ENCODE data around the gene DDX17.

The DDX17 gene

DNA sequence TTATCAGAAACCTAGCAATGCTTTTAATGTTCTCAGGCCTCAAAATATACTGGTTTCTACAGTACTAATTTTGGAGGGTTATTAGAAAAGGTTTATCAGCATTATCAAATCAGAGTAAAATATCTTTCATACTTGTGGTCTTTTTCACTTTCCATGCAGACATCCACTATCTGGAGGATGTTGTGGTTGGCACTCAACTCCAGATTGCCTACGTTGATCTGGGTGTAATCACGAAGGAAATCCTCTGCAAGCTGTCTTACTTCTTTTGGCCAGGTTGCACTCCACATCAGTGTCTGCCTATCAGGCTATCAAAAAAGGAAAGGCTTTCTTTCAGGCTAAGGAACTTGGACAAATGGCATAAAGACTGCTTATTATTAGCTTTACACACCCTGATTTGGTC is 11.6 kb downstream of the DDX17 start:
- DNase-seq (ENCODE audit: low read depth in 2 of 2): peak; percentile 35 to 59
- no peak for TF ChIP-seq CTCF (IDR thresholded peaks at IDR 0.05; ENCODE audit: low read depth, low read length)
- no peak overlapping the region for H3K4me3 ChIP-seq (replicated peaks in 1 of 2; ENCODE audit: low read depth in 2 of 2, low read length in 2 of 2)

DNA sequence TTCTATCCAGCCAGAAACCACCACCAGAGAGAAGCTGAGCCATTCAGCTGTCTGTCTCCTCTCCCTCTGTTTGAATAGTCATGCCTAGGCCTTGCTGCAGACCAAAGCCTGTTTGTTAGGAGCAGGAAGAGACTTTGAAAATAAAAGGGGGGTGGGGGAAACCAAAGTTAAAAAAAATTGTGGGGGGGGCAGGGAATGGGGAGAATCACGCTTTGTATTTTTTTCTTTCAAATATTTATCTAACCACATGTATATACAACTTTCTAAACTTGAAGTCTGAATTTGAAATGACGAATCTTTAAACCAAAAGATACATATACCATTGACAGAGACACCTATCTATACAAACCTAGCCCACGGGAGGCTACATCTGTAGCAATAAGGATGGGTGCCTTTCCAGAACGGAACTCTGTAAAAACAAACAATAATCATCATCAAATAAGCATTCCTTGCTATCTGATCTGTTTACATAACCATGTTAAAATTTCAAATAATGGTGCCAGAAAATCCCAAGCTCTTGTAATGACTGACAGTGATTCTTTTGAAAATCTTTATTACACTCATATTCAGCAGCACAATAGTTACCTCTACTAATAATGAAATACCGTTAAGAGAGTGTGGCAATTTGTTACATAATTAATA is 14.3 kb downstream of the DDX17 start:
- no peak for DNase-seq (ENCODE audit: low read depth in 2 of 2)
- no peak overlapping the region for H3K4me3 ChIP-seq (replicated peaks in 1 of 2; ENCODE audit: low read depth in 2 of 2, low read length in 2 of 2)
- no peak for TF ChIP-seq CTCF (IDR thresholded peaks at IDR 0.05; ENCODE audit: low read depth, low read length)

DNA sequence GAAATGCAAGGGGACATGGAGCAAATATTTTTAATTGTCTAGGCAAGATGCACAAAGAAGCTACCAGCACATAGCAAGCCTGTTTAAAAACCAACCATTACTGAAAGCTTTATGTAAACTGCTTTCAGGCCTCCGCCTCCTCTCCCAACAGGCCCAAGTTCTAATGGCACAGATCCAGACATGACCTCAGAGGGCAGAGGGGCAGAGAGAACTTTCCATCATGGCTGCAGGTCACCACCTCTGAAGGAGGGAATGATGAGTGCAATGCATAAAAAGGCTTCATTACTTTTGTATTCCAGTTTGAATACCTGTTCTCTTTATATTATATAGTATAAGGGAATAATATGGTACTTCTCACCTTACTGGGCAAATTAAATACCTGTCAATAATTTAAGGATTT is 15.2 kb downstream of the DDX17 start:
- no peak for TF ChIP-seq CTCF (IDR thresholded peaks at IDR 0.05; ENCODE audit: low read depth, low read length)
- no peak overlapping the region for H3K4me3 ChIP-seq (replicated peaks in 1 of 2; ENCODE audit: low read depth in 2 of 2, low read length in 2 of 2)
- peak; percentile 62 to 70 for DNase-seq (ENCODE audit: low read depth in 2 of 2)

GRCh38 chr22:38490475-38490874 is 15.6 kb downstream of the DDX17 start:
- H3K4me3 ChIP-seq (replicated peaks in 1 of 2; ENCODE audit: low read depth in 2 of 2, low read length in 2 of 2): no peak overlapping the region
- TF ChIP-seq CTCF (IDR thresholded peaks at IDR 0.05; ENCODE audit: low read depth, low read length): no peak
- no peak for DNase-seq (ENCODE audit: low read depth in 2 of 2)

DNA sequence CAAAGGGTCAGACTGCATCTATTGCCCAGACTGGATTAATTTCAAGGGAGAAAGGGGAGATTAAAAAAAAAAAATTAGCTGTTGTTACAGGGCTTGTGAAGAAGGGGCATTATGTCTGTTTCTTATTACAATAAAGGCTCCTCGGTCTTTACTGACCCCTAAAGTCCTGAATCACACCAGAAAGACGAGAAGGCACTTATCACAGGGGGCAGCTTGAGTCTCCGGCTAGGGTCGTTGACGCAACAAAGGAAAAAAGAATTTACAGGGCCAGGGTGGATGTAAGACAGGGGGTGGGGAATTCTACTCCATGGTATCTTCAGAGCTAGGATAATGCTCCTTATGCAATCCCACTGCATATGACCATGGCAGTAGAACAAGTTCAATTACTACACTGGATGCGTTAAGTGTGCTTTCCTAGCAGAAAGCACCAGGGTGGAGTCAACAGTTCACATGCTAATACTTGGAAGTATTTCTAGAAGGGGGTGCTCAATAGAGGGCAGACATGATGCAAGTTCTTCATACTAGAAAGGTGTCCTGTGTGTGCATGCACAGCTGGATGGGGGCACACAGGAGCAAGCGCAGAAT is 16.5 kb downstream of the DDX17 start:
- no peak for TF ChIP-seq CTCF (IDR thresholded peaks at IDR 0.05; ENCODE audit: low read depth, low read length)
- no peak for DNase-seq (ENCODE audit: low read depth in 2 of 2)
- H3K4me3 ChIP-seq (replicated peaks in 1 of 2; ENCODE audit: low read depth in 2 of 2, low read length in 2 of 2): no peak overlapping the region

DNA sequence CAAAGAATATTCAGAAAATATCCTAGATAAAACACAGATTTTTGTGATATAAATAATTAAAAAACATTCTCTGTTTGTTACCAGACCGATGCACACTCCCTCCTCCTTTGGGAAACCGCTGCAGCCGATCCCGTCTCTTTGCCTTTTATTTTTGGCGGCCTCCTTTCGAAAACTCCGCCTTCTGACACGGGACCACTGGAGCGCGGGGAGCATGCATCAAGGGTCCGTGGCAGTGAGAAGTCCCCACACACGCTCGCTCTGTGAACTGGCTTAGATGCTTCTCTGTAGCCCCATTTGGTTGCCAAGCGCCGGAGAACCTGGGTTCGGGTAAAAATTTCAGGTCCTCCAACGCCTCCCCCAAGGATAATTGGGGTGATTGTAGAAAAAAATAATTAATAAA is 17.0 kb downstream of the DDX17 start:
- TF ChIP-seq CTCF (IDR thresholded peaks at IDR 0.05; ENCODE audit: low read depth, low read length): no peak
- no peak overlapping the region for H3K4me3 ChIP-seq (replicated peaks in 1 of 2; ENCODE audit: low read depth in 2 of 2, low read length in 2 of 2)
- DNase-seq (ENCODE audit: low read depth in 2 of 2): no peak

- DNase-seq (ENCODE audit: low read depth in 2 of 2): no peak
- TF ChIP-seq CTCF (IDR thresholded peaks at IDR 0.05; ENCODE audit: low read depth, low read length): no peak
- no peak overlapping the region for H3K4me3 ChIP-seq (replicated peaks in 1 of 2; ENCODE audit: low read depth in 2 of 2, low read length in 2 of 2)
Observed at GRCh38 chr22:38487946-38488345, 18.2 kb downstream of the DDX17 start.

All from cardiac fibroblast (primary cell).